PC-9 (cell line): Measurements from ENCODE around the gene GRIN2A. TPM values are rescaled to one million over a fixed set of nuclear protein-coding genes. Genes with fewer than 3 reads are reported as not detected.

Source experiments
- BruUV-seq: library from RNA; stranded (reverse); fragments of 400-500 nt; replicated peaks from 2 replicates; lab custom pipeline; 2021; lab: Mats Ljungman, UMichigan
- CTCF ChIA-PET: fragments of 300-600 bp; sonication (Branson Sonifier 250); formaldehyde crosslinking; loops from one replicate; lab custom pipeline; 2022; ENCODE audit warnings: antibody characterized with exemption; lab: Charles Lee
- POLR2A ChIA-PET: fragments of 300-600 bp; sonication (Branson Sonifier 250); formaldehyde crosslinking; loops from one replicate; lab custom pipeline; 2022; ENCODE audit warnings: antibody characterized with exemption; ENCODE audit not compliant: unreplicated experiment; lab: Charles Lee
- DNase-seq, 2 experiments: peaks; one replicate each; pipeline versions ENCODE4 v3.0.0 to v3.0.0-alpha.2; 2015 to 2022; ENCODE audit warnings: mixed read lengths in 1 of 2
- H2AFZ ChIP-seq: fragments of 200-600 bp; sonication (generic); 2 replicates; pipeline ENCODE4 v1.8.1; 2017; ENCODE audit warnings: antibody characterized with exemption
- H3F3A ChIP-seq: fragments of 200-600 bp; sonication (generic); 2 replicates; pipeline ENCODE4 v1.8.1; 2017; ENCODE audit warnings: antibody characterized with exemption, mild to moderate bottlenecking, low read depth; ENCODE audit not compliant: insufficient read depth
- H3K27ac ChIP-seq: fragments of 200-600 bp; sonication (generic); 2 replicates; pipeline ENCODE4 v1.6.1; 2016; ENCODE audit warnings: mixed run types
- H3K27me3 ChIP-seq: fragments of 200-600 bp; sonication (generic); 2 replicates; pipeline ENCODE4 v1.6.1; 2016; ENCODE audit warnings: low read depth, mixed run types; ENCODE audit not compliant: insufficient read depth
- H3K36me3 ChIP-seq: fragments of 200-600 bp; sonication (generic); 2 replicates; pipeline ENCODE4 v1.6.1; 2016; ENCODE audit warnings: low read depth, mixed run types
- H3K4me1 ChIP-seq: fragments of 200-600 bp; sonication (generic); replicated peaks from 2 replicates; pipeline ENCODE4 v1.6.1; 2016; ENCODE audit warnings: mixed run types; ENCODE audit not compliant: insufficient read depth
- H3K4me2 ChIP-seq: fragments of 200-600 bp; sonication (generic); 2 replicates; pipeline ENCODE4 v1.6.1; 2017; ENCODE audit warnings: mixed run types
- H3K4me3 ChIP-seq: fragments of 200-600 bp; sonication (generic); 2 replicates; pipeline ENCODE4 v1.6.1; 2016; ENCODE audit warnings: mixed run types
- H3K79me2 ChIP-seq: fragments of 200-600 bp; sonication (generic); 2 replicates; pipeline ENCODE4 v1.6.1; 2017; ENCODE audit warnings: low read depth, mixed run types
- H3K9me2 ChIP-seq: fragments of 200-600 bp; sonication (generic); 2 replicates; pipeline ENCODE4 v1.8.1; 2017; ENCODE audit warnings: mild to moderate bottlenecking; ENCODE audit not compliant: insufficient read depth
- H3K9me3 ChIP-seq: fragments of 200-600 bp; sonication (generic); 2 replicates; pipeline ENCODE4 v1.8.1; 2016; ENCODE audit warnings: low read depth; ENCODE audit not compliant: insufficient read depth
- H4K20me1 ChIP-seq: fragments of 200-600 bp; sonication (generic); 2 replicates; pipeline ENCODE4 v1.8.1; 2017; ENCODE audit not compliant: insufficient read depth
- EZH2 ChIP-seq: fragments of 200-600 bp; sonication (generic); IDR thresholded peaks from 2 replicates; pipeline ENCODE4 v1.8.0; 2017; ENCODE audit warnings: antibody characterized with exemption, low read depth
- intact Hi-C: fragments of 100-400 bp; cut with micrococcal nuclease; formaldehyde crosslinking; loops from one replicate; pipeline ENCODE4 v1.10.0; 2022; ENCODE audit not compliant: unreplicated experiment
- total RNA-seq: library from RNA; stranded (reverse); gene quantifications from 2 replicates; pipeline ENCODE4 v1.2.3, GENCODE V29; 2021
- TF ChIP-seq, protein P1 (sequence below): fragments of 200-600 bp; sonication (generic); conservative IDR thresholded peaks from 2 replicates; pipeline ENCODE4 v1.6.1; 2017; ENCODE audit warnings: mixed run types, antibody characterized with exemption, mild to moderate bottlenecking, moderate library complexity

The GRIN2A gene
- total RNA-seq, 1 experiment from 2014 or later: not detected

DNA sequence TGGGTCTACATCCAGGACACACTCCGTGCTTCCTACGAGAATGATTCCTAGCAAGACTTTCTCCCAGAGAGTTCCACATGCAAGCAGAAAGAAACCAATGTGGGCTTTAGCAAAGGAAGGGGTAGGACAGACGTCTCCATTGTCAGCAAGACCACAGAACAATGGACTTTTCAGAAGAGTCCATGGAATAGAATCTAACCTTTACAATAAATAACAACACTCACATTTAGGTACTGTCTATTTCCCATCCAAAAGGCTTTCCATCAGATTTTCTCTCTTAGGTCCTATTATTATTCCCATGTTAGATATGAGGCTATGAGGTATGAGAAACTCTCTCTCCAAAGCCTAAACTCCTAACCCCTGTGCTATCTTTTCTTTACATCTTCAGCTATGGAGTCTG lies 360.9 kb downstream of the GRIN2A start:
- ChIA-PET POLR2A (no interaction called here), CTCF (no interaction called here)
- H3K27me3 ChIP-seq: peaks cover 14% of the 10 kb centered on the region
- H3K36me3 ChIP-seq: no peaks in the 10 kb centered on the region
- no peak overlapping the region for H2AFZ ChIP-seq
- H3F3A ChIP-seq: no peaks in the 10 kb centered on the region
- H3K27ac ChIP-seq: no peak overlapping the region
- no peaks in the 10 kb centered on the region for H4K20me1 ChIP-seq
- no peak overlapping the region for H3K4me2 ChIP-seq
- H3K9me3 ChIP-seq: no peaks in the 10 kb centered on the region
- TF ChIP-seq EZH2: no peak
- no peaks in the 10 kb centered on the region for H3K9me2 ChIP-seq
- intact Hi-C loops: no loop called here
- H3K79me2 ChIP-seq: no peaks in the 10 kb centered on the region
- no peak for DNase-seq
- no peaks in the 10 kb centered on the region for H3K4me1 ChIP-seq
- H3K4me3 ChIP-seq: no peak overlapping the region
- BruUV-seq: no TSS peak

DNA sequence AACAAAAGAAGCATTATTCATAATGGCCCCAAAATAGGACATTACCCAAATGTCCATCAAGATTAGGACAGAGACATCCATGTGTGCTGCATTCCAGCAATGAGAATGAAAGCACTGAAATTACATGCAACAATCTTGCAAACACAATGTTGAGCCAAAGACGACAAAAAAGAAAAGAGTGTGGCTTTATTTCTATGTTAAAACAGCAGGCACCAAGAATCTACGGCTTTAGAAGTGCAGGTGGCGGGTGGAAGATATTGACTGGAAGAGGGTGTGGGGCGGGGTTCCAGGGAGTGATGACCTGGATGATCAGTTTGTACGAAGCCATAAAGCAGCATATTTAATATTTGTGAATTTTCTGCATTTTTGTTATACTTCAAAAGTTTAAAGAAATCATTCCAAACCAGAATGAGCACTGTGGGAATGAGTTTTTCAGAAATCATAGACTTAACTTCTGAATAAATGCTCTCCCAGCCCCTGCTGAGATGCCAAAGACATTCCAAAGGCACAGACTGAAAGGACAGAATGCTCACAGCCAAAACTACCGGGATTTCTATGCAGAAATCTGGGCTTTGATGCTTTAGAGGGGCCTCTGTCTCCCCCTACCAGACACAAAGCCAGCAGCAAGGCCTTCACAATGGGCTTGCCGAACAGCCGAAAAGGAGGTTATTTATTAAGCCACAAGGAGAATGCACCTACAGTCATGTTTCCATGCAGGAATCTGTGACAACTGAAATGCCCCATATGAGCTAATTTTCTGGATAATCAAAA lies 361.6 kb downstream of the GRIN2A start:
- no peaks in the 10 kb centered on the region for H3K9me3 ChIP-seq
- peaks cover 14% of the 10 kb centered on the region for H3K27me3 ChIP-seq
- no peaks in the 10 kb centered on the region for H3F3A ChIP-seq
- TF ChIP-seq EZH2: no peak
- TF ChIP-seq, protein P1, sequence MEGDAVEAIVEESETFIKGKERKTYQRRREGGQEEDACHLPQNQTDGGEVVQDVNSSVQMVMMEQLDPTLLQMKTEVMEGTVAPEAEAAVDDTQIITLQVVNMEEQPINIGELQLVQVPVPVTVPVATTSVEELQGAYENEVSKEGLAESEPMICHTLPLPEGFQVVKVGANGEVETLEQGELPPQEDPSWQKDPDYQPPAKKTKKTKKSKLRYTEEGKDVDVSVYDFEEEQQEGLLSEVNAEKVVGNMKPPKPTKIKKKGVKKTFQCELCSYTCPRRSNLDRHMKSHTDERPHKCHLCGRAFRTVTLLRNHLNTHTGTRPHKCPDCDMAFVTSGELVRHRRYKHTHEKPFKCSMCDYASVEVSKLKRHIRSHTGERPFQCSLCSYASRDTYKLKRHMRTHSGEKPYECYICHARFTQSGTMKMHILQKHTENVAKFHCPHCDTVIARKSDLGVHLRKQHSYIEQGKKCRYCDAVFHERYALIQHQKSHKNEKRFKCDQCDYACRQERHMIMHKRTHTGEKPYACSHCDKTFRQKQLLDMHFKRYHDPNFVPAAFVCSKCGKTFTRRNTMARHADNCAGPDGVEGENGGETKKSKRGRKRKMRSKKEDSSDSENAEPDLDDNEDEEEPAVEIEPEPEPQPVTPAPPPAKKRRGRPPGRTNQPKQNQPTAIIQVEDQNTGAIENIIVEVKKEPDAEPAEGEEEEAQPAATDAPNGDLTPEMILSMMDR: no peak
- H3K4me3 ChIP-seq: no peak overlapping the region
- no peaks in the 10 kb centered on the region for H3K36me3 ChIP-seq
- H3K27ac ChIP-seq: no peak overlapping the region
- intact Hi-C loops: no loop called here
- POLR2A ChIA-PET: no interaction called here
- no peaks in the 10 kb centered on the region for H3K79me2 ChIP-seq
- CTCF ChIA-PET: no interaction called here
- no peaks in the 10 kb centered on the region for H3K4me1 ChIP-seq
- H4K20me1 ChIP-seq: no peaks in the 10 kb centered on the region
- DNase-seq: no peak
- no peaks in the 10 kb centered on the region for H3K9me2 ChIP-seq
- H2AFZ ChIP-seq: no peak overlapping the region
- no TSS peak for BruUV-seq
- H3K4me2 ChIP-seq: no peak overlapping the region

DNA sequence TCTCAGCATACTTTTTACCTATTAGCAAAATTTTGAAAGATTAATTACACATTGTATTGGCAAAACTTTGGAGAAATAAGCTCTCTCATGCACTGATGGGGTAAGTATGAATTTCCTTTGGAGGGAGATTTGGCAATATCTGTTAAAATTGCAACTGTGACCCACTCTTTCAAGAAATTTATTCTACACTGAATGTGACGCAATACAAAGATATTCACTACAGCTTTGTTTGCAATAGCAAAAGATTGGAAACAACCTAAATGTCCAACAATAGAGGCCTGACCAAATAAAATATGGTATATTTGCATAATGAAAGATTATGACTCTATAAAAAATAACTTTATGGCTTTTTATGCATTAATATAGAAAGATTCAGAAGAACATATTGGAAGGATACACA lies 363.5 kb downstream of the GRIN2A start:
- no TSS peak for BruUV-seq
- POLR2A ChIA-PET: no interaction called here
- Histone ChIP-seq H3K9me3 (no peaks in the 10 kb centered on the region), H4K20me1 (no peaks in the 10 kb centered on the region), H3K4me3 (no peak overlapping the region), H3K27me3 (peaks cover 18% of the 10 kb centered on the region), H2AFZ (no peak overlapping the region), H3K4me1 (no peaks in the 10 kb centered on the region), H3K36me3 (no peaks in the 10 kb centered on the region), H3K79me2 (no peaks in the 10 kb centered on the region), H3K9me2 (no peaks in the 10 kb centered on the region), H3K27ac (no peak overlapping the region), H3K4me2 (no peak overlapping the region), H3F3A (no peaks in the 10 kb centered on the region)
- no peak for DNase-seq
- no peak for TF ChIP-seq EZH2
- TF ChIP-seq, protein P1: no peak
- intact Hi-C loops: no loop called here
- CTCF ChIA-PET: no interaction called here

DNA sequence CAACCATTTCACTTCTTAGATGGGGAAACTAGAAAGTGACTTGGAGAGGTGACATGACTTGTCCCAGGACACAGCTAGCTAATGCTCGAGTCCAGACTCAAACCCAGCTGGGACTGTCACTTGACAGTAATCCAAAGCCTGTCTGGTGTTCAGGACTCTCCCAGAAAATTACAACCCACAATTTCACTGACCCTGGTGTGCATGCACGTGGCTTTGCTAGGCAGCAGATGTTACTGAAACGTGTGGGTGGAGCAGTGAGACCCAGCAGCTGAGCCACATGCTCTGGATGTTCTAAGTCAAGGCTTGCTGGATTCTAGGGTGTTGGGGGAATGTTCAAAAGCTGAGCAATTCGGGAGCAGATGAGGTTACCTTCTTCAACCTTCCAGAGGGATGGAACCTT lies 364.6 kb downstream of the GRIN2A start:
- no TSS peak for BruUV-seq

More for the DNA sequence above, 364.6 kb downstream of the GRIN2A start:
- Histone ChIP-seq H3F3A (no peaks in the 10 kb centered on the region), H3K36me3 (no peaks in the 10 kb centered on the region), H3K4me3 (no peak overlapping the region), H3K79me2 (no peaks in the 10 kb centered on the region), H2AFZ (no peak overlapping the region), H3K4me2 (no peak overlapping the region), H3K9me3 (no peaks in the 10 kb centered on the region), H3K4me1 (no peaks in the 10 kb centered on the region), H3K9me2 (no peaks in the 10 kb centered on the region), H3K27me3 (peaks cover 23% of the 10 kb centered on the region), H4K20me1 (no peaks in the 10 kb centered on the region), H3K27ac (no peak overlapping the region)
- TF ChIP-seq, protein P1: no peak
- TF ChIP-seq EZH2: no peak
- CTCF ChIA-PET: no interaction called here
- intact Hi-C loops: no loop called here
- DNase-seq: no peak
- POLR2A ChIA-PET: no interaction called here
